GM12873 (cell line): ENCODE results near the gene ABI1.

Source experiments
- TF ChIP-seq, protein P1 (sequence below): IDR thresholded peaks from 2 replicates; pipeline ENCODE4 v1.5.1; 2012; ENCODE audit warnings: low read depth, mild to moderate bottlenecking, moderate library complexity, low read length, control low read depth; ENCODE audit not compliant: insufficient read depth; ENCODE audit errors: missing control alignments

The ABI1 gene

DNA sequence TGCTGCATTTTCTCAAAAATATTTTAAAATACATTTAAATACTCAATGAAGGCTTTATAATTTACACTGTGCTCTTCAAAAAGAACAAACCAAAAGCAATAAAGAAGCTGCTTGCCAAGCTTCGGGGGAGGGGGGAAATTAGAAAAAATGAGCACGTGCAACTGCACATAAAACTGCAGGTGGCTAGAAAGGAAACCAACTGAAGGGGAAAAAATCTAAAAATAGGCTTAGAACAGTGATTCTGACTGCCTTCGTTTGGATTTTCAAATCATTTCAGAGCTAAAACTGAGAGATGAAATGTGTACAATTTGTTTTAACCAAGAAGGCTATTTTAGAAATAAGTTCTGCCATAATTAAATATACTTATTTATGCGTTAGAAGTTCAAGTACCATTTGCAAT is 61.4 kb downstream of the ABI1 start:
- TF ChIP-seq, protein P1, sequence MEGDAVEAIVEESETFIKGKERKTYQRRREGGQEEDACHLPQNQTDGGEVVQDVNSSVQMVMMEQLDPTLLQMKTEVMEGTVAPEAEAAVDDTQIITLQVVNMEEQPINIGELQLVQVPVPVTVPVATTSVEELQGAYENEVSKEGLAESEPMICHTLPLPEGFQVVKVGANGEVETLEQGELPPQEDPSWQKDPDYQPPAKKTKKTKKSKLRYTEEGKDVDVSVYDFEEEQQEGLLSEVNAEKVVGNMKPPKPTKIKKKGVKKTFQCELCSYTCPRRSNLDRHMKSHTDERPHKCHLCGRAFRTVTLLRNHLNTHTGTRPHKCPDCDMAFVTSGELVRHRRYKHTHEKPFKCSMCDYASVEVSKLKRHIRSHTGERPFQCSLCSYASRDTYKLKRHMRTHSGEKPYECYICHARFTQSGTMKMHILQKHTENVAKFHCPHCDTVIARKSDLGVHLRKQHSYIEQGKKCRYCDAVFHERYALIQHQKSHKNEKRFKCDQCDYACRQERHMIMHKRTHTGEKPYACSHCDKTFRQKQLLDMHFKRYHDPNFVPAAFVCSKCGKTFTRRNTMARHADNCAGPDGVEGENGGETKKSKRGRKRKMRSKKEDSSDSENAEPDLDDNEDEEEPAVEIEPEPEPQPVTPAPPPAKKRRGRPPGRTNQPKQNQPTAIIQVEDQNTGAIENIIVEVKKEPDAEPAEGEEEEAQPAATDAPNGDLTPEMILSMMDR, result no peak

DNA sequence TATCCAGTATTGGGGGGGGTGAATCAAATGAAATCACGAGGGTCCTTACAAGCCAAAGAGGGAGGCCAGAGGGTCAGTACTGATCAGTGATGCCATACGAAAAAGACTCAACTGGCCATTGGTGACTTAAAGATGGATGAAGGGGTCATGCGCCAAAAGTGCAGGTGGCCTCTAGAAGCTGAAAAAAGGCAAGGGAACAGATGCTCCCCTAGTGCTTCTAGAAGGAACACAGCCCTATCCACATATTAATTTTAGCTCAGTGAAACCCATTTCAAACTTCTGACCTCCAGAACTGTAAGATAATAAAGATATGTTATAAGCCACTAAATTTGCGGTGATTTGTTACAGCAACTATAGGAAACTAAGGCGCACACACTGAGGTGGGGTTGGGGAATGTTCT is 62.5 kb downstream of the ABI1 start:
- TF ChIP-seq, protein P1, result no peak

DNA sequence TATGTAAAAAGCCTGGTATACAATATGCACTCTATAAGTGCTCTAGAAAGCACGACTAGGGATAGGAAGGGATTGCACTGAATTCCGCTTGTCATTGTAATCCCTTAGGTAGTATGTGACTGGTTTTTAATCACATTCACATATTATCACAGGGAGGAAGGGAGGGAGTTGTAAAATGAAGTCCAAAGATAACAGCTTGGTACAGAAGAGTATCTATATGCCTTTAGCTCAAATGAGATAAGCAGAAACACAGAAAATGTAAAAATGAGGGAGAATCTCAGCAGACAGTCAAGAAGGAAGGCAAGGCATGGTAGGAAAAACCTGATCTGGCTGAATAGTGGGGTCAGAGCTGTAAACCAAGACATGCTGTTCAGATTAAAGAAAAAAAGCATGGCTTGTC is 63.4 kb downstream of the ABI1 start:
- TF ChIP-seq, protein P1, result no peak

DNA sequence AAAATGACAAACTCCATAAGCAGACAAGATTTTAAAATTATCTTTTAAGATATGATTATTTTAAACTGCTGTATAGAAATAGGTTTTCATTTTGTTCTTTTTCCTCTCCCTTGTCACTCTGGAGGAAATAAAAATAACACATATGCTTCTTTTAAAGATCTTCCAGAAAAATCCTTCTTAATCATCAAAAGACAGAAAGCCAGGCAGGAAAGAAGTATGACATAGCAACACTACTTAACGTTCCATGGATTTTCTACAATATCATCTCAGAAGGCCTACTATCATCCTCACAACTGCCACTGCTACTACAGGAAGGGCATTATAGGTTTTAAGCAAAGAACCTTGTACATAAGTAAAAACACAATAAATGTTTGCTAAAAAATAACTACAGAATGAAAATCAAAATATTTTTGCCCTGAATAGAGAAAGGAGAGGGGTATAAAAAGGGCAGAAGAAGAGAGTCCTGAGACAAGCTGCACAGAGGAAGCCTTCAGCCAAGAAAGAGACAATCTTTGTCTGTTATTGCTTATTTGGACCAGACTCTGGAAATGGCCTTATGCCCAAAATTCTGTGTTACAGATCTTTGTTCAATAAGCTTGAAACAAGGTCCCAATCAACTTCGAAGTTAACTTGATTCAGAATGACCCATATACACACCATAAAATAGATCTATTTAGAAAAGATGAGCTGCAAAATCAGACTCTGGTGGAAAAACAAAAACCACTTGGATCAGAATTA is 67.8 kb downstream of the ABI1 start:
- TF ChIP-seq, protein P1, result no peak

DNA sequence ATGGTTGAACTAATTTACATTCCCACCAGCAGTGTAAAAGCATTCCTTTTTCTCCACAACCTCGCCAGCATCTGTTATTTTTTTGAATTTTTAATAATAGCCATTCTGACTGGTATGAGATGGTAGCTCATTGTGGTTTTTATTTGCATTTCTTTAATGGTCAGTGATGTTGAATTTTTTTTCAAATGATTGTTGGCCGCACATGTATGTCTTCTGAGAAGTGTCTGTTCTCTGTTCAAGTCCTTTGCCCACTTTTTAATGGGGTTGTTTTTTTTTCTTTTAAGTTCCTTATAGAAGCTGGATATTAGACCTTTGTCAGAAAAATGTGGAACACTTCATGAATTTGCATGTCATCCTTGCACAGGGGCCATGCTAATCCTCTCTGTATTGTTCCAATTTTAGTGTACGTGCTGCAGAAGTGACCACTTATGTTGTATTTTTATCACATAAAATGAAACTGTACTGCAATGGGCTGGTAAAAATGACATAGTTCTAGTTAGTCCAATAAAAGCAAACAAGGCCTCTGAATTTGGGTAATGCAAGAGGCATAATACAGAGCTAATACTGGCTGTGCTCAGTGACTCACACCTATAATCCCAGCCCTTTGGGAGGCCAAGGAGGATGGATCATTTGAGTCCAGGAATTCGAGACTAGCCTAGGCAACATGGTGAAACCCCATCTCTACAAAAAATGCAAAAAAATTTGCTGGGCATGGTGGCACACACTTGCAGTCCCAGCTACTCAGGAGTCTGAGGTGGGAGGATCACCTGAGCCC is 70.3 kb downstream of the ABI1 start:
- TF ChIP-seq, protein P1, result no peak

DNA sequence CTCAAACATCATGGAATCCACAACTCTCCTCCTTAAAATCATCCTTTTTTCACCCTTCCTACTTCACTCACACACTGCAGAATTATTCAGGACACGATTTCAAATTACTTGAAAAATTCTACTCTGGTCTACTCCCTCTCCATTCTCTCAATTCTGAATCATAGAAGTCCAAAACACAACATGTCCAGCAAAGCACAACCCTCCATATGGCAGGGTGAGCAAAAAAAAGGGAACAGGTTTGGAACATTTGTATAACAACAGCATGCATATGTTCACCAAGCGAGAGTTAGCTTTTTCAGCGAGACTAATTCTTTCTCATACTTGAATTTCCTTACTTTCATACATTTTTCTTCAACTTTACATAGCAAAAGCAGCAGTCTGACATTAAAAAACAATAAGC is 73.4 kb downstream of the ABI1 start:
- TF ChIP-seq, protein P1, result no peak

DNA sequence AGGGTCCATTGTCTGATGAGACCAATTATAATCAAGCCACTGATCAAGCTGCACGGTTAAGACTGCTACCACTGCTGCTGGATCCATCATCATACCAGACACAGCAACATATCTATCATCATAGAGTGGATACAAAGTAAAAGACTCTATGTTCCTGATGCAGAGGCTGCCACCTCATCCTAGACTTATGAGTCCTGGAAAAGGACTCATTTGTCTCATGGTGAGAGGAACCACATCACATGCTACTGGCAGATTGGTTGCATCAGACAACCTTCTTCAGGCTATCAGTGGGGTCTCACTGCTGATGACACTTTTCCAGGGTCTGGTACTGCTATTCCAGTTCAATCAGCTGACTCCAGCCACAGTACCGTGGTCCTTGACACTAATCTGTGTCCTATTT is 79.0 kb downstream of the ABI1 start:
- TF ChIP-seq, protein P1, result no peak
